Liver (tissue), 9 donors: ENCODE measurements around the gene AKT3. TPM values are rescaled to one million over a fixed set of nuclear protein-coding genes. Genes with fewer than 3 reads are reported as not detected.

Source experiments
- DNase-seq: peaks from one replicate; pipeline ENCODE4 v3.0.0-alpha.2; 2017; ENCODE audit warnings: low spot score
- H3K27ac ChIP-seq, 2 donors: one replicate each; pipeline ENCODE4 v1.7.0; 2013; ENCODE audit warnings: inconsistent platforms in 2 of 2, low read length in 2 of 2, control low read depth in 1 of 2, low read depth in 1 of 2, mild to moderate bottlenecking in 1 of 2
- H3K27me3 ChIP-seq, 4 donors: one replicate each; pipeline versions ENCODE4 v1.6.1 to v1.7.0; 2013; ENCODE audit warnings: low read length in 3 of 4, inconsistent platforms in 1 of 4, mild to moderate bottlenecking in 1 of 4, moderate library complexity in 1 of 4; ENCODE audit not compliant: control insufficient read depth in 4 of 4, insufficient read depth in 4 of 4
- H3K36me3 ChIP-seq, 4 donors: one replicate each; pipeline versions ENCODE4 v1.6.1 to v1.7.0; 2013; ENCODE audit warnings: low read length in 3 of 4, mild to moderate bottlenecking in 3 of 4, low read depth in 1 of 4, moderate library complexity in 1 of 4; ENCODE audit not compliant: control insufficient read depth in 4 of 4, insufficient read depth in 3 of 4
- H3K4me1 ChIP-seq, 4 donors: one replicate each; pipeline versions ENCODE4 v1.6.1 to v1.7.0; 2013; ENCODE audit warnings: low read length in 3 of 4, mild to moderate bottlenecking in 3 of 4, moderate library complexity in 1 of 4; ENCODE audit not compliant: control insufficient read depth in 4 of 4, insufficient read depth in 4 of 4
- H3K4me3 ChIP-seq, 3 donors: one replicate each; pipeline versions ENCODE4 v1.6.1 to v1.7.0; 2013; ENCODE audit warnings: low read length in 3 of 3, control low read depth in 1 of 3, low read depth in 1 of 3, mild to moderate bottlenecking in 1 of 3
- H3K9ac ChIP-seq, 2 donors: one replicate each; pipeline ENCODE4 v1.7.0; 2013; ENCODE audit warnings: low read length in 2 of 2, mild to moderate bottlenecking in 2 of 2, moderate library complexity in 2 of 2, control low read depth in 1 of 2, low read depth in 1 of 2
- H3K9me3 ChIP-seq, 4 donors: one replicate each; pipeline versions ENCODE4 v1.6.1 to v1.7.0; 2013; ENCODE audit warnings: low read length in 3 of 4; ENCODE audit not compliant: control insufficient read depth in 4 of 4
- ATF3 ChIP-seq: IDR thresholded peaks from 2 replicates; pipeline ENCODE4 v1.6.1; 2016; ENCODE audit warnings: antibody characterized with exemption
- CTCF ChIP-seq: fragments of 150-350 bp; IDR thresholded peaks from 2 replicates; pipeline ENCODE4 v1.5.1; 2017; ENCODE audit warnings: improper control_type of control experiment, low read depth, low read length; ENCODE audit not compliant: missing input control
- EGR1 ChIP-seq, 2 donors: IDR thresholded peaks; 2 replicates each; pipeline ENCODE4 v1.6.1; 2016 to 2018; ENCODE audit warnings: antibody characterized with exemption in 2 of 2, low read depth in 2 of 2
- FOXA1 ChIP-seq: IDR thresholded peaks from 2 replicates; pipeline ENCODE4 v1.6.1; 2016; ENCODE audit warnings: antibody characterized with exemption
- FOXA2 ChIP-seq: IDR thresholded peaks from 2 replicates; pipeline ENCODE4 v1.6.1; 2016; ENCODE audit warnings: antibody characterized with exemption
- GABPA ChIP-seq, 2 donors: IDR thresholded peaks in 1 of 2; conservative IDR thresholded peaks in 1 of 2; 2 replicates each; pipeline ENCODE4 v1.6.1; 2016; ENCODE audit warnings: antibody characterized with exemption in 2 of 2, mild to moderate bottlenecking in 1 of 2, moderate library complexity in 1 of 2
- HNF4A ChIP-seq, 2 donors: conservative IDR thresholded peaks; 2 replicates each; pipeline ENCODE4 v1.6.1; 2016; ENCODE audit warnings: antibody characterized with exemption in 2 of 2, mild to moderate bottlenecking in 2 of 2
- HNF4G ChIP-seq: IDR thresholded peaks from 2 replicates; pipeline ENCODE4 v1.6.1; 2016; ENCODE audit warnings: antibody characterized with exemption
- JUND ChIP-seq, 2 donors: IDR thresholded peaks; 2 replicates each; pipeline ENCODE4 v1.6.1; 2016; ENCODE audit warnings: antibody characterized with exemption in 2 of 2
- MAX ChIP-seq: IDR thresholded peaks from 2 replicates; pipeline ENCODE4 v1.6.1; 2016; ENCODE audit warnings: antibody characterized with exemption
- NR2F2 ChIP-seq: IDR thresholded peaks from 2 replicates; pipeline ENCODE4 v1.6.1; 2016; ENCODE audit warnings: antibody characterized with exemption
- RAD21 ChIP-seq, 2 donors: IDR thresholded peaks; 2 replicates each; pipeline ENCODE4 v1.6.1; 2016; ENCODE audit warnings: antibody characterized with exemption in 2 of 2, mild to moderate bottlenecking in 2 of 2
- REST ChIP-seq: IDR thresholded peaks from 2 replicates; pipeline ENCODE4 v1.6.1; 2016; ENCODE audit warnings: antibody characterized with exemption, mild to moderate bottlenecking
- RXRA ChIP-seq, 2 donors: IDR thresholded peaks; 2 replicates each; pipeline ENCODE4 v1.6.1; 2017 to 2018; ENCODE audit warnings: antibody characterized with exemption in 2 of 2, mild to moderate bottlenecking in 1 of 2
- SP1 ChIP-seq: IDR thresholded peaks from 2 replicates; pipeline ENCODE4 v1.6.1; 2018; ENCODE audit warnings: antibody characterized with exemption, mild to moderate bottlenecking
- TAF1 ChIP-seq: conservative IDR thresholded peaks from 2 replicates; pipeline ENCODE4 v1.6.1; 2016; ENCODE audit warnings: antibody characterized with exemption, mild to moderate bottlenecking
- YY1 ChIP-seq: IDR thresholded peaks from 2 replicates; pipeline ENCODE4 v1.6.1; 2016; ENCODE audit warnings: antibody characterized with exemption, mild to moderate bottlenecking
- ZBTB33 ChIP-seq: IDR thresholded peaks from 2 replicates; pipeline ENCODE4 v1.6.1; 2016; ENCODE audit warnings: antibody characterized with exemption
- WGBS: extraction: QIAGEN DNeasy Blood & Tissue Kit; methylation state at CpG from one replicate; pipeline ENCODE4 v1.1.7; 2013; 5-methylcytosine and 5-hydroxymethylcytosine counted together
- polyA plus RNA-seq, 2 donors: library from polyadenylated mRNA; stranded (reverse) in 1 of 2; unstranded in 1 of 2; fragments of 200-250 nt in 1 of 2; fragments of >200 nt in 1 of 2; fragmentation: Nextera tagmentation in 1 of 2; extraction: Ambion mirVana in 1 of 2; gene quantifications; one replicate each; pipeline versions ENCODE4 v1.2.1 to v1.2.3, GENCODE V29; 2013 to 2015
- total RNA-seq, 2 donors: library from RNA; depleted of rRNA; stranded (reverse); fragments of >200 nt; gene quantifications; one replicate each; pipeline ENCODE4 v1.2.3, GENCODE V29; 2014
- donor health status: healthy.
- donor health status: healthy.
- donor health status: healthy.
- donor health status: healthy.
- donor health status: healthy.

Gene AKT3
- total and polyA plus RNA-seq, 4 donors, result 1.7 to 7.6 (median 2.8) TPM

GRCh38 chr1:243507001-243507671, 342.9 kb downstream of the AKT3 start (continued):
- no peak for TF ChIP-seq ZBTB33
- no peak for TF ChIP-seq MAX
- no peak for TF ChIP-seq ATF3

- 48% methylated on average over 10 of the region's 10 CpGs for WGBS
- Histone ChIP-seq H3K4me3 (no peak overlapping the region), H3K27me3 (no peaks in the 10 kb centered on the region), H3K27ac (peak overlapping the region; percentile 82 to 85), H3K36me3 (peaks cover 0 to 3% (median 0%) of the 10 kb centered on the region in 4 donors), H3K4me1 (peaks cover 0 to 13% (median 3%) of the 10 kb centered on the region in 4 donors), H3K9ac (peak overlapping the region in 1 of 2 donors; percentile 69), H3K9me3 (no peaks in the 10 kb centered on the region)
- no peak for TF ChIP-seq CTCF
- peak; percentile 45 to 63 for TF ChIP-seq RAD21 (IDR thresholded peaks at IDR 0.05)
- TF ChIP-seq EGR1 (IDR thresholded peaks at IDR 0.05; ENCODE audit: low read depth in 2 of 2), result peak; percentile 90 to 92
- no peak for TF ChIP-seq TAF1
- no peak for TF ChIP-seq NR2F2
- peak in 1 of 2 donors; percentile 81 for TF ChIP-seq JUND (IDR thresholded peaks at IDR 0.05)
- TF ChIP-seq FOXA1, result peak; percentile 87
- TF ChIP-seq RXRA (IDR thresholded peaks at IDR 0.05), result peak; percentile 36 to 94
- TF ChIP-seq YY1, result peak; percentile 93
- peak; percentile 93 for TF ChIP-seq MAX
- peak; percentile 88 for TF ChIP-seq ZBTB33
- peak; percentile 87 for TF ChIP-seq FOXA2
- peak; percentile 90 to 100 for TF ChIP-seq HNF4A (conservative IDR thresholded peaks at IDR 0.05)
- TF ChIP-seq GABPA (IDR thresholded peaks at IDR 0.05 in 1 of 2, conservative IDR thresholded peaks at IDR 0.05 in 1 of 2), result peak in 1 of 2 donors; percentile 65
- peak; percentile 82 for TF ChIP-seq SP1
- TF ChIP-seq HNF4G, result peak; percentile 67
- peak; percentile 74 for TF ChIP-seq REST
- TF ChIP-seq ATF3, result no peak
- DNase-seq, result no peak
Observed at GRCh38 chr1:243505986-243506689, 343.9 kb downstream of the AKT3 start.
